GM19239 (cell line): ENCODE data around the gene AGBL4.

Source experiments
- DNase-seq: peaks from one replicate; pipeline ENCODE4 v3.0.0; 2011; ENCODE audit warnings: low spot score; ENCODE audit not compliant: insufficient read length
- FAIRE-seq: peaks from 2 replicates; lab custom pipeline; 2011; peaks lifted over from hg19 to GRCh38; lab: Jason Lieb, UNC

The AGBL4 gene

GRCh38 chr1:48493970-48494769 is 1529.6 kb downstream of the AGBL4 start:
- FAIRE-seq (no peak), DNase-seq (no peak)

- no peak for DNase-seq
- no peak for FAIRE-seq
These were observed 1530.7 kb downstream of the AGBL4 start for GRCh38 chr1:48493041-48493440.

- FAIRE-seq (no peak), DNase-seq (no peak)
These were observed 1531.4 kb downstream of the AGBL4 start for GRCh38 chr1:48492392-48492791.

GRCh38 chr1:48488721-48489120 is 1535.0 kb downstream of the AGBL4 start:
- no peak for DNase-seq
- FAIRE-seq, result no peak
